GOT3 (cell line): ENCODE measurements around the gene ALDH9A1.

Source experiments
- DNase-seq: peaks from one replicate; lab custom pipeline; 2025; ENCODE audit warnings: mixed read lengths; lab: John Stamatoyannopoulos, UW

ALDH9A1 gene

GRCh38 chr1:165623624-165624023, 74.7 kb downstream of the ALDH9A1 start:
- DNase-seq: no peak

GRCh38 chr1:165619647-165620151, 78.7 kb downstream of the ALDH9A1 start:
- no peak for DNase-seq

- no peak for DNase-seq
Measured at GRCh38 chr1:165616987-165617546, 81.3 kb downstream of the ALDH9A1 start.

- no peak for DNase-seq
Measured at GRCh38 chr1:165616054-165616612, 82.2 kb downstream of the ALDH9A1 start.
